ENCODE results near the gene DACT1. TPM values are rescaled to one million over a fixed set of nuclear protein-coding genes. Genes with fewer than 3 reads are reported as not detected.
A peak's percentile ranks its signal among the peaks of the same experiment; 100 is the strongest.

DACT1 gene
- total and polyA plus RNA-seq, 2 donors from 2014 or later = 2.1 to 18.6 TPM

- H3K9me3 ChIP-seq (ENCODE audit: control insufficient read depth in 2 of 3, insufficient read depth in 1 of 3, low read length in 3 of 3) = no peaks in the 10 kb centered on the region
- H3K4me3 ChIP-seq (ENCODE audit: low read length in 3 of 3) = no peak overlapping the region
- H3K9ac ChIP-seq (ENCODE audit: low read length in 3 of 3) = no peak overlapping the region
- intact Hi-C loops (cut with DNase I) = no loop called here
- FAIRE-seq (no peak), DNase-seq (peak in 4 of 5 donors; percentile 54 to 76 (median 67))
- H3K36me3 ChIP-seq (ENCODE audit: control insufficient read depth in 2 of 3, insufficient read depth in 3 of 3, low read length in 3 of 3) = no peaks in the 10 kb centered on the region
- no peak overlapping the region for H3K27ac ChIP-seq (ENCODE audit: low read depth in 2 of 2, low read length in 2 of 2)
- H3K4me1 ChIP-seq (ENCODE audit: control insufficient read depth in 2 of 3, insufficient read depth in 2 of 3, low read depth in 1 of 3, low read length in 3 of 3) = no peaks in the 10 kb centered on the region
- H3K27me3 ChIP-seq (ENCODE audit: control insufficient read depth, insufficient read depth, low read length) = no peaks in the 10 kb centered on the region
- no peak for TF ChIP-seq CTCF (IDR thresholded peaks at IDR 0.05; ENCODE audit: borderline replicate concordance, extremely low read depth, insufficient read depth)
Measured at GRCh38 chr14:58690801-58691516, 53.2 kb downstream of the DACT1 start.

- Histone ChIP-seq H3K27me3 (ENCODE audit: control insufficient read depth, insufficient read depth, low read length) (no peaks in the 10 kb centered on the region), H3K9me3 (ENCODE audit: control insufficient read depth in 2 of 3, insufficient read depth in 1 of 3, low read length in 3 of 3) (no peaks in the 10 kb centered on the region), H3K9ac (ENCODE audit: low read length in 3 of 3) (no peak overlapping the region), H3K4me3 (ENCODE audit: low read length in 3 of 3) (no peak overlapping the region), H3K27ac (ENCODE audit: low read depth in 2 of 2, low read length in 2 of 2) (no peak overlapping the region), H3K36me3 (ENCODE audit: control insufficient read depth in 2 of 3, insufficient read depth in 3 of 3, low read length in 3 of 3) (no peaks in the 10 kb centered on the region), H3K4me1 (ENCODE audit: control insufficient read depth in 2 of 3, insufficient read depth in 2 of 3, low read depth in 1 of 3, low read length in 3 of 3) (no peaks in the 10 kb centered on the region)
- DNase-seq (no peak), FAIRE-seq (no peak)
- intact Hi-C loops (cut with DNase I) = no loop called here
- no peak for TF ChIP-seq CTCF (IDR thresholded peaks at IDR 0.05; ENCODE audit: borderline replicate concordance, extremely low read depth, insufficient read depth)
Measured at GRCh38 chr14:58693048-58693447, 55.3 kb downstream of the DACT1 start.

DNA sequence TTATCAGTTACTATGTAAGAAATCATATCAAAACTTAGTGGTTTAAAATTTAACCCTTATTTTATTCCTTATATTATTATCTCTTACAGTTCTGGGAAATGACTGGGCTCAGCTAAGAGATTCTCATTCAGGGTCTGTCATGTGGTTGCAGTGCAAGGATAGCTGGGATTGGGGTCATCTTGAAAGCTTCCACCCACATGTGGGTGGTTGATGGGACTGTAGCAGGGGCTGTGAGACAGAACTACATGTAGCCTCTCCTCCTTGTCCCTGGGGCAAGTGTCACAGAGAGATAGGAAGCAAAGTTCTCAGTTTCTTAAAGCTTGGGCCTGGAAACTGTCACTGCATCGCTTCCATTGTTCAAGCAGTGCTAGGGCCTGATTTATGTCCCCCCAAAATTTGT lies 57.8 kb downstream of the DACT1 start:
- DNase-seq (no peak), FAIRE-seq (no peak)
- Histone ChIP-seq H3K9ac (ENCODE audit: low read length in 3 of 3) (no peak overlapping the region), H3K4me3 (ENCODE audit: low read length in 3 of 3) (no peak overlapping the region), H3K27me3 (ENCODE audit: control insufficient read depth, insufficient read depth, low read length) (no peaks in the 10 kb centered on the region), H3K27ac (ENCODE audit: low read depth in 2 of 2, low read length in 2 of 2) (no peak overlapping the region), H3K4me1 (ENCODE audit: control insufficient read depth in 2 of 3, insufficient read depth in 2 of 3, low read depth in 1 of 3, low read length in 3 of 3) (no peaks in the 10 kb centered on the region), H3K36me3 (ENCODE audit: control insufficient read depth in 2 of 3, insufficient read depth in 3 of 3, low read length in 3 of 3) (no peaks in the 10 kb centered on the region), H3K9me3 (ENCODE audit: control insufficient read depth in 2 of 3, insufficient read depth in 1 of 3, low read length in 3 of 3) (no peaks in the 10 kb centered on the region)
- no peak for TF ChIP-seq CTCF (IDR thresholded peaks at IDR 0.05; ENCODE audit: borderline replicate concordance, extremely low read depth, insufficient read depth)
- intact Hi-C loops (cut with DNase I) = no loop called here

Data from kidney (tissue), 14 donors.